Body of pancreas (tissue), 4 donors: ENCODE data around the gene CRACDL.

Source experiments
- POLR2A ChIP-seq, 3 donors: fragments of 450-650 bp; IDR thresholded peaks; one replicate each; pipeline ENCODE4 v1.6.1; 2016; ENCODE audit warnings: antibody characterized with exemption in 3 of 3, mild to moderate bottlenecking in 2 of 3
- TF ChIP-seq, protein P1 (sequence below), 7 experiments: fragments of 450-650 bp in 4 of 7; fragments of 200-600 bp in 3 of 7; sonication (generic) in 3 of 7; IDR thresholded peaks; one replicate each; pipeline ENCODE4 v1.5.1; 2016 to 2019; ENCODE audit warnings: antibody characterized with exemption in 7 of 7

DNA sequence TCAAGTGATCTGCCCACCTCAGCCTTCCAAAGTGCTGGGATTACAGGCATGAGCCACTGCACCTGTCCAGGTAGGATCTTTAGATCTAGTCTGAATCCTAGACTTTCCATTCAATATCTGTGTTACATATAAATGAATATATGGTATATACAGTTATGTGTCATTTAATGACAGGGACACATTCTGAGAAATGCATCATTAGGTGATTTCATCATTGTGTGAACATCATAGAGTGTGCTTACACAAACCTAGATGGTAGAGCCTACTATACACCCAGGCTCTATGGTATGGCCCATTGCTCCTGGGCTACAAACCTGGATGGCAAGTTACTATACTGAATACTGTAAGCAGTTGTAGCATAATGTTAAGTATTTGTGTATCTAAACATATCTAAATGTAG, 189.6 kb downstream of the CRACDL start:
- TF ChIP-seq POLR2A (IDR thresholded peaks at IDR 0.05) = no peak
- TF ChIP-seq, protein P1, sequence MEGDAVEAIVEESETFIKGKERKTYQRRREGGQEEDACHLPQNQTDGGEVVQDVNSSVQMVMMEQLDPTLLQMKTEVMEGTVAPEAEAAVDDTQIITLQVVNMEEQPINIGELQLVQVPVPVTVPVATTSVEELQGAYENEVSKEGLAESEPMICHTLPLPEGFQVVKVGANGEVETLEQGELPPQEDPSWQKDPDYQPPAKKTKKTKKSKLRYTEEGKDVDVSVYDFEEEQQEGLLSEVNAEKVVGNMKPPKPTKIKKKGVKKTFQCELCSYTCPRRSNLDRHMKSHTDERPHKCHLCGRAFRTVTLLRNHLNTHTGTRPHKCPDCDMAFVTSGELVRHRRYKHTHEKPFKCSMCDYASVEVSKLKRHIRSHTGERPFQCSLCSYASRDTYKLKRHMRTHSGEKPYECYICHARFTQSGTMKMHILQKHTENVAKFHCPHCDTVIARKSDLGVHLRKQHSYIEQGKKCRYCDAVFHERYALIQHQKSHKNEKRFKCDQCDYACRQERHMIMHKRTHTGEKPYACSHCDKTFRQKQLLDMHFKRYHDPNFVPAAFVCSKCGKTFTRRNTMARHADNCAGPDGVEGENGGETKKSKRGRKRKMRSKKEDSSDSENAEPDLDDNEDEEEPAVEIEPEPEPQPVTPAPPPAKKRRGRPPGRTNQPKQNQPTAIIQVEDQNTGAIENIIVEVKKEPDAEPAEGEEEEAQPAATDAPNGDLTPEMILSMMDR (IDR thresholded peaks at IDR 0.05) = no peak
